ENCODE results near the gene RASA3. TPM values are rescaled to one million over a fixed set of nuclear protein-coding genes. Genes with fewer than 3 reads are reported as not detected.

The RASA3 gene
- total and polyA plus RNA-seq, 2 donors (not counting 3 experiments of a cell fraction or from before 2014, with no cell fraction given): 26.5 to 53.8 TPM

DNA sequence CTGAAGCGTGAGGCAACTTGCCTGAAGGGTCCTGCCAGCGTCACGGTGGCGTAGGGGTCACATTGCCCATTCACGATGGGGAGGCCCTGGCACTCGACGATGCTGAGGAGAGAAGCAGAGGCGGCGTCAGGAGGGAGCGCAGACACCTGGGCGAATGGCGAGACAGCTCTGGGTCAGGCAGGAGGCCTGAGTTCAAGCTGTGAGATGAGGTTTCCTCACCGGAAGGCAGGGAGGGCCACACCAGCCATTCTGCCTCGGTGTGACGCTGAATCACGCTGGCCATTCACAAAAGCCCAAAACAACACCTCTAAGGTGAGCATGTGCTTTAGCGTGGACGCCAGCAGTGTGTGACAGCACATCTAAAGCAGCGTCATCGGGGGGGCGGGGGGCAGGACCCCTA is 104.6 kb downstream of the RASA3 start:
- no peak overlapping the region for H2AFZ ChIP-seq (ENCODE audit: low read depth, low read length)
- dilution Hi-C loops (cut with MboI; ENCODE audit: extremely low pct_ligation_motif_present, low sequenced_read_pairs): no loop called here
- no peaks in the 10 kb centered on the region for H3K9me3 ChIP-seq (replicated peaks; ENCODE audit: control insufficient read depth, insufficient read depth, low read length)
- FAIRE-seq: no peak
- H3K36me3 ChIP-seq (ENCODE audit: control insufficient read depth in 2 of 2, extremely low read depth in 1 of 2, insufficient read depth in 2 of 2, low read length in 2 of 2): peaks cover 7 to 39% of the 10 kb centered on the region in 2 experiments
- intact Hi-C loops (cut with micrococcal nuclease): no loop called here
- peaks cover 49% of the 10 kb centered on the region for H3K79me2 ChIP-seq (ENCODE audit: control insufficient read depth, insufficient read depth, low read length)
- H3K27ac ChIP-seq (ENCODE audit: insufficient read depth, low read depth, low read length): peak overlapping the region; percentile 49
- H3K9ac ChIP-seq (replicated peaks; ENCODE audit: extremely low read depth, insufficient read depth, low read length): no peak overlapping the region
- no peak for DNase-seq (ENCODE audit: low read depth, low spot score)
- ChIA-PET POLR2A (no interaction called here), CTCF (no interaction called here)
- H3K4me1 ChIP-seq (ENCODE audit: control insufficient read depth, extremely low read depth, insufficient read depth, low read length): peaks cover 28% of the 10 kb centered on the region
- H3K4me3 ChIP-seq (replicated peaks in 1 of 3; ENCODE audit: insufficient read depth in 1 of 3, low read depth in 1 of 3, low read length in 3 of 3): no peak overlapping the region
- no peaks in the 10 kb centered on the region for H3K9me1 ChIP-seq (replicated peaks; ENCODE audit: control insufficient read depth, extremely low read depth, insufficient read depth, low read length)
- H4K20me1 ChIP-seq (replicated peaks; ENCODE audit: control insufficient read depth, extremely low read depth, insufficient read depth, low read length): no peaks in the 10 kb centered on the region
- H3K27me3 ChIP-seq (ENCODE audit: control insufficient read depth in 2 of 2, insufficient read depth in 2 of 2, low read length in 2 of 2): no peaks in the 10 kb centered on the region
- TF ChIP-seq JUN (IDR thresholded peaks at IDR 0.05; ENCODE audit: borderline replicate concordance, insufficient read depth, insufficient read length, low read depth) (no peak), GATA2 (IDR thresholded peaks at IDR 0.05; ENCODE audit: insufficient read depth, insufficient read length, low read depth, low read length) (no peak), EZH2 (IDR thresholded peaks at IDR 0.05; ENCODE audit: borderline replicate concordance, low read depth, low read length, severe bottlenecking) (no peak), FOS (IDR thresholded peaks at IDR 0.05; ENCODE audit: borderline replicate concordance, insufficient read depth, low read length) (no peak), POLR2A (IDR thresholded peaks at IDR 0.05; ENCODE audit: low read depth, low read length) (no peak), MYC (IDR thresholded peaks at IDR 0.05; ENCODE audit: low read depth, low read length) (no peak), POLR2AphosphoS5 (IDR thresholded peaks at IDR 0.05; ENCODE audit: insufficient read depth, low read depth, low read length) (no peak)
- TF ChIP-seq, protein P1, sequence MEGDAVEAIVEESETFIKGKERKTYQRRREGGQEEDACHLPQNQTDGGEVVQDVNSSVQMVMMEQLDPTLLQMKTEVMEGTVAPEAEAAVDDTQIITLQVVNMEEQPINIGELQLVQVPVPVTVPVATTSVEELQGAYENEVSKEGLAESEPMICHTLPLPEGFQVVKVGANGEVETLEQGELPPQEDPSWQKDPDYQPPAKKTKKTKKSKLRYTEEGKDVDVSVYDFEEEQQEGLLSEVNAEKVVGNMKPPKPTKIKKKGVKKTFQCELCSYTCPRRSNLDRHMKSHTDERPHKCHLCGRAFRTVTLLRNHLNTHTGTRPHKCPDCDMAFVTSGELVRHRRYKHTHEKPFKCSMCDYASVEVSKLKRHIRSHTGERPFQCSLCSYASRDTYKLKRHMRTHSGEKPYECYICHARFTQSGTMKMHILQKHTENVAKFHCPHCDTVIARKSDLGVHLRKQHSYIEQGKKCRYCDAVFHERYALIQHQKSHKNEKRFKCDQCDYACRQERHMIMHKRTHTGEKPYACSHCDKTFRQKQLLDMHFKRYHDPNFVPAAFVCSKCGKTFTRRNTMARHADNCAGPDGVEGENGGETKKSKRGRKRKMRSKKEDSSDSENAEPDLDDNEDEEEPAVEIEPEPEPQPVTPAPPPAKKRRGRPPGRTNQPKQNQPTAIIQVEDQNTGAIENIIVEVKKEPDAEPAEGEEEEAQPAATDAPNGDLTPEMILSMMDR (IDR thresholded peaks at IDR 0.05; ENCODE audit: extremely low read depth in 1 of 2, insufficient read depth in 1 of 2, low read depth in 1 of 2, low read length in 2 of 2): no peak
- TF ChIP-seq, protein P2, sequence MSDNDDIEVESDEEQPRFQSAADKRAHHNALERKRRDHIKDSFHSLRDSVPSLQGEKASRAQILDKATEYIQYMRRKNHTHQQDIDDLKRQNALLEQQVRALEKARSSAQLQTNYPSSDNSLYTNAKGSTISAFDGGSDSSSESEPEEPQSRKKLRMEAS (IDR thresholded peaks at IDR 0.05; ENCODE audit: insufficient read depth, insufficient read length): no peak
- BruUV-seq (replicated peaks): no TSS peak
- H3K4me2 ChIP-seq (ENCODE audit: insufficient read depth, low read length): no peak overlapping the region

All from endothelial cell of umbilical vein (primary cell).